ENCODE measurements around the gene STX7.

The STX7 gene

GRCh38 chr6:132459605-132459952, 53.3 kb downstream of the STX7 start:
- no peak overlapping the region for H3K4me3 ChIP-seq (ENCODE audit: low read depth in 1 of 2, low read length in 2 of 2)
- no peak overlapping the region for H3K9ac ChIP-seq (ENCODE audit: low read depth, low read length)
- no peak overlapping the region for H3K4me2 ChIP-seq (ENCODE audit: insufficient read depth, low read length)
- H3K36me3 ChIP-seq (ENCODE audit: insufficient read depth, low read length) = peaks cover 25% of the 10 kb centered on the region; the same call in 1 of the 2 replicates
- H3K79me2 ChIP-seq (ENCODE audit: insufficient read depth, low read length) = no peaks in the 10 kb centered on the region
- no peaks in the 10 kb centered on the region for H3K27me3 ChIP-seq (ENCODE audit: insufficient read depth, low read length, poor library complexity)
- H3K4me1 ChIP-seq (ENCODE audit: insufficient read depth, low read length) = no peaks in the 10 kb centered on the region
- DNase-seq (no peak), ATAC-seq (ENCODE audit: insufficient read depth, low read depth) (no peak)
- H3K9me3 ChIP-seq (ENCODE audit: insufficient read depth, low read length, severe bottlenecking) = no peaks in the 10 kb centered on the region
- no peaks in the 10 kb centered on the region for H4K20me1 ChIP-seq (ENCODE audit: insufficient read depth, low read length)
- TF ChIP-seq CTCF (IDR thresholded peaks at IDR 0.05; ENCODE audit: borderline replicate concordance, extremely low read depth, low read length, poor library complexity, severe bottlenecking) (no peak), EZH2 (IDR thresholded peaks at IDR 0.05; ENCODE audit: borderline replicate concordance, low read depth, low read length, severe bottlenecking) (no peak)
- no peak overlapping the region for H2AFZ ChIP-seq (ENCODE audit: low read depth, low read length)
- H3K27ac ChIP-seq (ENCODE audit: low read length) = no peak overlapping the region

DNA sequence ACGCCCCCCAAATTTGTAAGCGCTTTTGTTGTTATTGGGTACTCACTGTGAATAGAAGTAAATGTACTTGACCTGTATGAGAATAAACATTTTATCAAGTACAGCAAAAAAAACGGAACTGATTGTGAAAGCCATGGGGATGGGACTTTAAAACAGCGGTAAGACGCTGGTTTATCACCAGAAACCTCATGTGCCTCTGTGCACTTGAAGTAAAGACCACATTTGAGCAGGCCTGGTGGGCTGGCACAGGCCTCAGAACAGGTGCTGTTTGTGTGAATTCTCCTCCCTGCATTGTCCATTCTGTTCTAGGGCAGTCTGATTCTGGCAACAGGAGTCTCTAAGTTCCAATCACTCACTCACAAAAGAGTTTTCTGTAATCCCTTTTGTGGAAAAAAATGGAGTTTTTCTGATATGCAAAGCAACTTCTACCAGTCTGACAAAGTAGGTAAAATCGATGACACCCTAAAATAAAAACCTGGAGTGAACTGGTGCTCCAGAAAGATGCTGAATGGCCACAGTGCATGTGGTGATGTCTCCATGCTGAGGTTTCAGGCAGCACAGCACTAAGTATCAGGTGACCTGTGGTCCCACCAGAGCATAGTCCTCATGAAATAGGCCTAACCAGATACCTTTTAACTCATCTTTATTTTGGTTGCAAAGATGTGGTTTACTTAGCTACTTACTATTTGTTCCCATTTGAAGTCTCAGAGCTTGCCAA, 53.9 kb downstream of the STX7 start:
- Histone ChIP-seq H3K27me3 (ENCODE audit: insufficient read depth, low read length, poor library complexity) (no peaks in the 10 kb centered on the region), H3K36me3 (ENCODE audit: insufficient read depth, low read length) (peaks cover 25% of the 10 kb centered on the region; the same call in 1 of the 2 replicates), H3K4me3 (ENCODE audit: low read depth in 1 of 2, low read length in 2 of 2) (no peak overlapping the region), H3K9ac (ENCODE audit: low read depth, low read length) (no peak overlapping the region), H3K9me3 (ENCODE audit: insufficient read depth, low read length, severe bottlenecking) (no peaks in the 10 kb centered on the region), H3K27ac (ENCODE audit: low read length) (no peak overlapping the region), H4K20me1 (ENCODE audit: insufficient read depth, low read length) (no peaks in the 10 kb centered on the region), H2AFZ (ENCODE audit: low read depth, low read length) (no peak overlapping the region), H3K4me2 (ENCODE audit: insufficient read depth, low read length) (no peak overlapping the region), H3K4me1 (ENCODE audit: insufficient read depth, low read length) (no peaks in the 10 kb centered on the region), H3K79me2 (ENCODE audit: insufficient read depth, low read length) (no peaks in the 10 kb centered on the region)
- TF ChIP-seq EZH2 (IDR thresholded peaks at IDR 0.05; ENCODE audit: borderline replicate concordance, low read depth, low read length, severe bottlenecking) = no peak
- no peak for TF ChIP-seq CTCF (IDR thresholded peaks at IDR 0.05; ENCODE audit: borderline replicate concordance, extremely low read depth, low read length, poor library complexity, severe bottlenecking)
- DNase-seq (no peak), ATAC-seq (ENCODE audit: insufficient read depth, low read depth) (no peak)

- Histone ChIP-seq H3K4me3 (ENCODE audit: low read depth in 1 of 2, low read length in 2 of 2) (no peak overlapping the region), H2AFZ (ENCODE audit: low read depth, low read length) (no peak overlapping the region), H3K9me3 (ENCODE audit: insufficient read depth, low read length, severe bottlenecking) (no peaks in the 10 kb centered on the region), H3K4me2 (ENCODE audit: insufficient read depth, low read length) (no peak overlapping the region), H3K9ac (ENCODE audit: low read depth, low read length) (no peak overlapping the region), H3K27me3 (ENCODE audit: insufficient read depth, low read length, poor library complexity) (no peaks in the 10 kb centered on the region), H4K20me1 (ENCODE audit: insufficient read depth, low read length) (no peaks in the 10 kb centered on the region), H3K36me3 (ENCODE audit: insufficient read depth, low read length) (peaks cover 3% of the 10 kb centered on the region; the same call in 1 of the 2 replicates), H3K27ac (ENCODE audit: low read length) (no peak overlapping the region), H3K79me2 (ENCODE audit: insufficient read depth, low read length) (no peaks in the 10 kb centered on the region), H3K4me1 (ENCODE audit: insufficient read depth, low read length) (no peaks in the 10 kb centered on the region)
- DNase-seq (no peak), ATAC-seq (ENCODE audit: insufficient read depth, low read depth) (peak; percentile 69; the same call in 2 of the 3 replicates)
- TF ChIP-seq CTCF (IDR thresholded peaks at IDR 0.05; ENCODE audit: borderline replicate concordance, extremely low read depth, low read length, poor library complexity, severe bottlenecking) (no peak), EZH2 (IDR thresholded peaks at IDR 0.05; ENCODE audit: borderline replicate concordance, low read depth, low read length, severe bottlenecking) (no peak)
Measured at GRCh38 chr6:132456700-132457143, 56.2 kb downstream of the STX7 start.
